Esophagus muscularis mucosa (tissue), 4 donors: ENCODE measurements around the gene NR2C2AP. TPM values are rescaled to one million over a fixed set of nuclear protein-coding genes. Genes with fewer than 3 reads are reported as not detected.

Source experiments
- DNase-seq: peaks from one replicate; pipeline ENCODE4 v3.0.0-alpha.2; 2017; ENCODE audit errors: extremely low spot score
- H3K27ac ChIP-seq, 4 donors: fragments of 200-600 bp; sonication (generic); replicated peaks in 1 of 4; 1 replicate in 3 of 4; 2 replicates in 1 of 4; pipeline ENCODE4 v1.5.1; 2016 to 2019; ENCODE audit warnings: mild to moderate bottlenecking in 1 of 4
- H3K27me3 ChIP-seq, 4 donors: fragments of 200-600 bp; sonication (generic); one replicate each; pipeline versions ENCODE4 v1.5.1 to v1.6.0; 2016 to 2019
- H3K36me3 ChIP-seq, 4 donors: fragments of 200-600 bp; sonication (generic); one replicate each; pipeline ENCODE4 v1.5.1; 2016 to 2019
- H3K4me1 ChIP-seq, 4 donors: fragments of 200-600 bp; sonication (generic); one replicate each; pipeline ENCODE4 v1.5.1; 2016 to 2019
- H3K4me3 ChIP-seq, 4 donors: fragments of 200-600 bp; sonication (generic); 1 replicate in 2 of 4; 2 replicates in 2 of 4; pipeline ENCODE4 v1.5.1; 2016 to 2019; ENCODE audit warnings: mild to moderate bottlenecking in 4 of 4, moderate library complexity in 1 of 4
- H3K9me3 ChIP-seq, 4 donors: fragments of 200-600 bp; sonication (generic); 1 replicate in 3 of 4; 2 replicates in 1 of 4; pipeline ENCODE4 v1.5.1; 2016 to 2019
- CTCF ChIP-seq, 3 experiments: fragments of 200-600 bp in 2 of 3; fragments of 450-650 bp in 1 of 3; sonication (generic) in 2 of 3; IDR thresholded peaks; one replicate each; pipeline ENCODE4 v1.5.1; 2017 to 2019; ENCODE audit warnings: antibody characterized with exemption in 3 of 3, mild to moderate bottlenecking in 2 of 3, moderate library complexity in 1 of 3
- EP300 ChIP-seq: sonication (generic); formaldehyde crosslinking; IDR thresholded peaks from one replicate; pipeline ENCODE4 v1.6.1; 2017; ENCODE audit warnings: antibody characterized with exemption
- POLR2A ChIP-seq: fragments of 450-650 bp; IDR thresholded peaks from one replicate; pipeline ENCODE4 v1.6.1; 2017; ENCODE audit warnings: antibody characterized with exemption, moderate library complexity, mild to moderate bottlenecking, low read depth
- POLR2AphosphoS5 ChIP-seq, 2 donors: sonication (generic); formaldehyde crosslinking; IDR thresholded peaks; one replicate each; pipeline ENCODE4 v1.6.1; 2017; ENCODE audit warnings: antibody characterized with exemption in 2 of 2
- WGBS: methylation state at CpG from one replicate; pipeline ENCODE4 v1.1.5; 2018; 5-methylcytosine and 5-hydroxymethylcytosine counted together
- intact Hi-C: fragments of 100-400 bp; cut with DNase I; formaldehyde crosslinking; loops from one replicate; pipeline ENCODE4 v1.15.1; 2023
- total RNA-seq, 4 donors: library from RNA; depleted of rRNA; stranded (reverse); fragments of >200 nt; gene quantifications; one replicate each; pipeline versions ENCODE4 v1.1.0 to v1.2.1, GENCODE V29; 2016

Gene NR2C2AP
- total RNA-seq, 4 donors from 2014 or later = 10.0 to 18.0 (median 16.5) TPM

- 57% methylated on average over 6 of the region's 8 CpGs for WGBS
- no peak for DNase-seq
- Histone ChIP-seq H3K36me3 (no peaks in the 10 kb centered on the region), H3K27ac (no peak overlapping the region), H3K9me3 (no peaks in the 10 kb centered on the region), H3K4me3 (no peak overlapping the region), H3K4me1 (peaks cover under 1 to 7% (median 4%) of the 10 kb centered on the region in 4 donors), H3K27me3 (peaks cover 6 to 70% (median 14%) of the 10 kb centered on the region in 4 donors)
- intact Hi-C loops = no loop called here
- no peak for TF ChIP-seq CTCF (IDR thresholded peaks at IDR 0.05)
- no peak for TF ChIP-seq EP300
- TF ChIP-seq POLR2AphosphoS5 (IDR thresholded peaks at IDR 0.05) = no peak
- TF ChIP-seq POLR2A = no peak
These were observed 4.7 kb upstream of the NR2C2AP start for GRCh38 chr19:19207637-19208572.

GRCh38 chr19:19206938-19207337 lies 3.7 kb upstream of the NR2C2AP start:
- no peak for TF ChIP-seq CTCF (IDR thresholded peaks at IDR 0.05)
- TF ChIP-seq POLR2A = no peak
- TF ChIP-seq EP300 = no peak
- TF ChIP-seq POLR2AphosphoS5 (IDR thresholded peaks at IDR 0.05) = no peak
- H3K27ac ChIP-seq = no peak overlapping the region
- H3K4me1 ChIP-seq = peaks cover 8 to 16% (median 14%) of the 10 kb centered on the region in 4 donors
- no peak overlapping the region for H3K4me3 ChIP-seq
- peaks cover 0 to 2% (median under 1%) of the 10 kb centered on the region in 4 donors for H3K36me3 ChIP-seq
- no peaks in the 10 kb centered on the region for H3K9me3 ChIP-seq
- WGBS = 51% methylated on average over 5 of the region's 5 CpGs
- intact Hi-C loops = no loop called here
- no peak for DNase-seq
- peaks cover 6 to 60% (median 8%) of the 10 kb centered on the region in 4 donors for H3K27me3 ChIP-seq

- 46% methylated on average over 11 of the region's 14 CpGs for WGBS
- no peak for TF ChIP-seq CTCF (IDR thresholded peaks at IDR 0.05)
- TF ChIP-seq EP300 = no peak
- no peak for TF ChIP-seq POLR2AphosphoS5 (IDR thresholded peaks at IDR 0.05)
- no peak for TF ChIP-seq POLR2A
- intact Hi-C loops = no loop called here
- no peaks in the 10 kb centered on the region for H3K9me3 ChIP-seq
- DNase-seq = no peak
- H3K4me1 ChIP-seq = peaks cover 8 to 21% (median 16%) of the 10 kb centered on the region in 4 donors
- H3K27ac ChIP-seq = no peak overlapping the region
- H3K36me3 ChIP-seq = peaks cover 0 to 12% (median 11%) of the 10 kb centered on the region in 4 donors
- H3K4me3 ChIP-seq = no peak overlapping the region
- H3K27me3 ChIP-seq = peaks cover 0 to 48% (median 0%) of the 10 kb centered on the region in 4 donors
These were observed 2.5 kb upstream of the NR2C2AP start for GRCh38 chr19:19205416-19206410.

GRCh38 chr19:19204181-19204580 lies 967 bp upstream of the NR2C2AP start:
- Histone ChIP-seq H3K36me3 (peaks cover 0 to 26% (median 17%) of the 10 kb centered on the region in 4 donors), H3K9me3 (no peaks in the 10 kb centered on the region), H3K27ac (no peak overlapping the region), H3K27me3 (peaks cover 0 to 33% (median 0%) of the 10 kb centered on the region in 4 donors), H3K4me1 (peaks cover 8 to 21% (median 16%) of the 10 kb centered on the region in 4 donors), H3K4me3 (no peak overlapping the region)
- TF ChIP-seq CTCF (IDR thresholded peaks at IDR 0.05) (no peak), POLR2A (no peak), EP300 (no peak), POLR2AphosphoS5 (IDR thresholded peaks at IDR 0.05) (no peak)
- intact Hi-C loops = no loop called here
- 76% methylated on average over 13 of the region's 13 CpGs for WGBS
- DNase-seq = no peak
